Measurements from ENCODE around the gene NCOA6.

GRCh38 chr20:34824026-34824425 is 1.4 kb downstream of the NCOA6 start:
- TF ChIP-seq POLR2A (IDR thresholded peaks at IDR 0.05; ENCODE audit: low read depth, low read length) (no peak), TAF1 (IDR thresholded peaks at IDR 0.05; ENCODE audit: borderline replicate concordance, low read depth, low read length) (no peak), POLR2AphosphoS5 (IDR thresholded peaks at IDR 0.05; ENCODE audit: low read depth, low read length) (no peak)

Measured in GM12892 (cell line).